ENCODE results near the gene TMEM161A. TPM values are rescaled to one million over a fixed set of nuclear protein-coding genes. Genes with fewer than 3 reads are reported as not detected.

Gene TMEM161A
- total and polyA plus RNA-seq, 9 of the 15 experiments (the other 6 are each of a cell fraction or from before 2014, with no cell fraction given): 0.63 to 92.3 (median 38.9) TPM

DNA sequence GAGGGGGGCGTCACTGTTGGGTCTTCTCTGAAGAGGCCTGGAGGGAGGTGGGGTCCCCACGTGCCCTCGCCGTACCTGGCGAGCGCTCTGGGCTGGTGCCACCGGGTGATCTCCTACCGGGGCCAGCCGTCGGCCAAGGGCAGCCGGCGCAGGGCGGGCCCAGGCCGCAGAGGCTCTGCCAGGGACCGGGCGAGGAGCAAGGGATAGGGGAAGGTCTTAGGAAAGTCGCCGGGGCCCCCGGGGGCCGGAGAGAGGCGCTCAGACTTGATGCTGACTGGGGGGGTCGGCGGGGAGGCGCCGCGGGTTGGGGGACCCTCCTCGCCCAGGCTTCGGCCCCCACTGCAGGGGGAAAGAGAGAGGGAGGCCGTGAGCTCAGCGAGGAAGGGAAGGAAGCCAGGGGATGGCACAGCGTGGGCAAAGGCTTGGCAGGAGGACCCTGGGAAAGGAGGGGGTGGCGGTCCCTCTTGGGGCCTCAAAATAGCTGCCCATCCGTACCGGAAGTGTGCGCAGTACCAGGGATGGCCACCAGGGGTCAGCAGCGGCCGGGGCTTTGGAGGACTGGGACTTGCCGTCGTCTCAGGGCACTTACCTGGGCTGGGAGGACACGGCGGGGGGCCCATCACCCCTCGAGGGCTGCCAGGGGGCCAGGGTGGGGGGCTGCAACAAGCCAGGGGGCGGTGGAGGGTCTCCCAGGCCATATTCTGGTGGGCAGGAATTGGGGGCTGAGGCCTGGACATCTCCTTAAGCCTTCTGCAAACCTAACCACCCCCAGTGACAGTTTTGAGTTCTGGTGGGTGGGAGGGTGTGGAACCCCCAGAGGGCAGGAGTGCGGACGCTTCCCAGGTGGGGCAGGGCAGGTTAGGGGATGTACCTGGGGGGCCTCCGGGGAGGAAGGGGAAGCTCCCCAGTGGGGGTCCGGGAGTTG, 7.7 kb upstream of the TMEM161A start (continued):
- TF ChIP-seq FOXK2 (conservative IDR thresholded peaks at IDR 0.05 in 1 of 2, IDR thresholded peaks at IDR 0.05 in 1 of 2; ENCODE audit: low read depth in 2 of 2) (no peak), ARID2 (IDR thresholded peaks at IDR 0.05) (peak; percentile 67; the same call in 1 of the 2 replicates), CBX3 (IDR thresholded peaks at IDR 0.05; ENCODE audit: borderline replicate concordance in 1 of 2, low read length in 2 of 2) (no peak), SMC3 (conservative IDR thresholded peaks at IDR 0.05; ENCODE audit: insufficient read depth, low read depth, low read length) (peak; percentile 88), SMARCA4 (IDR thresholded peaks at IDR 0.05) (no peak), FOXA3 (CRISPR knock-in tag; conservative IDR thresholded peaks at IDR 0.05 in 1 of 2, IDR thresholded peaks at IDR 0.05 in 1 of 2) (no peak), BDP1 (IDR thresholded peaks at IDR 0.05; ENCODE audit: insufficient read depth, insufficient read length) (no peak), ETV5 (CRISPR knock-in tag; IDR thresholded peaks at IDR 0.05; ENCODE audit: low read depth) (peak; percentile 98), ZNF830 (CRISPR knock-in tag; IDR thresholded peaks at IDR 0.05) (no peak), YY1 (IDR thresholded peaks at IDR 0.05; ENCODE audit: borderline replicate concordance in 1 of 3, control insufficient read depth in 1 of 3, extremely low read depth in 1 of 3, insufficient read depth in 3 of 3, insufficient read length in 1 of 3, insufficient replicate concordance in 2 of 3, low read depth in 1 of 3, low read length in 2 of 3) (peak in 1 of 3 experiments; percentile 35), STAG1 (CRISPR knock-in tag; IDR thresholded peaks at IDR 0.05; ENCODE audit: borderline replicate concordance) (peak; percentile 90; the same call in 1 of the 2 replicates), TBP (optimal IDR thresholded peaks at IDR 0.05; ENCODE audit: low read depth, low read length) (no peak), ZC3H11A (IDR thresholded peaks at IDR 0.05; ENCODE audit: low read depth, low read length) (no peak), TEAD2 (tag; IDR thresholded peaks at IDR 0.05) (no peak)
- TF ChIP-seq, protein P1, sequence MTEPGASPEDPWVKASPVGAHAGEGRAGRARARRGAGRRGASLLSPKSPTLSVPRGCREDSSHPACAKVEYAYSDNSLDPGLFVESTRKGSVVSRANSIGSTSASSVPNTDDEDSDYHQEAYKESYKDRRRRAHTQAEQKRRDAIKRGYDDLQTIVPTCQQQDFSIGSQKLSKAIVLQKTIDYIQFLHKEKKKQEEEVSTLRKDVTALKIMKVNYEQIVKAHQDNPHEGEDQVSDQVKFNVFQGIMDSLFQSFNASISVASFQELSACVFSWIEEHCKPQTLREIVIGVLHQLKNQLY (CRISPR knock-in tag; conservative IDR thresholded peaks at IDR 0.05): no peak
- TF ChIP-seq, protein P2, sequence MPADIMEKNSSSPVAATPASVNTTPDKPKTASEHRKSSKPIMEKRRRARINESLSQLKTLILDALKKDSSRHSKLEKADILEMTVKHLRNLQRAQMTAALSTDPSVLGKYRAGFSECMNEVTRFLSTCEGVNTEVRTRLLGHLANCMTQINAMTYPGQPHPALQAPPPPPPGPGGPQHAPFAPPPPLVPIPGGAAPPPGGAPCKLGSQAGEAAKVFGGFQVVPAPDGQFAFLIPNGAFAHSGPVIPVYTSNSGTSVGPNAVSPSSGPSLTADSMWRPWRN (IDR thresholded peaks at IDR 0.05; ENCODE audit: low read depth): no peak
- TF ChIP-seq, protein P3, sequence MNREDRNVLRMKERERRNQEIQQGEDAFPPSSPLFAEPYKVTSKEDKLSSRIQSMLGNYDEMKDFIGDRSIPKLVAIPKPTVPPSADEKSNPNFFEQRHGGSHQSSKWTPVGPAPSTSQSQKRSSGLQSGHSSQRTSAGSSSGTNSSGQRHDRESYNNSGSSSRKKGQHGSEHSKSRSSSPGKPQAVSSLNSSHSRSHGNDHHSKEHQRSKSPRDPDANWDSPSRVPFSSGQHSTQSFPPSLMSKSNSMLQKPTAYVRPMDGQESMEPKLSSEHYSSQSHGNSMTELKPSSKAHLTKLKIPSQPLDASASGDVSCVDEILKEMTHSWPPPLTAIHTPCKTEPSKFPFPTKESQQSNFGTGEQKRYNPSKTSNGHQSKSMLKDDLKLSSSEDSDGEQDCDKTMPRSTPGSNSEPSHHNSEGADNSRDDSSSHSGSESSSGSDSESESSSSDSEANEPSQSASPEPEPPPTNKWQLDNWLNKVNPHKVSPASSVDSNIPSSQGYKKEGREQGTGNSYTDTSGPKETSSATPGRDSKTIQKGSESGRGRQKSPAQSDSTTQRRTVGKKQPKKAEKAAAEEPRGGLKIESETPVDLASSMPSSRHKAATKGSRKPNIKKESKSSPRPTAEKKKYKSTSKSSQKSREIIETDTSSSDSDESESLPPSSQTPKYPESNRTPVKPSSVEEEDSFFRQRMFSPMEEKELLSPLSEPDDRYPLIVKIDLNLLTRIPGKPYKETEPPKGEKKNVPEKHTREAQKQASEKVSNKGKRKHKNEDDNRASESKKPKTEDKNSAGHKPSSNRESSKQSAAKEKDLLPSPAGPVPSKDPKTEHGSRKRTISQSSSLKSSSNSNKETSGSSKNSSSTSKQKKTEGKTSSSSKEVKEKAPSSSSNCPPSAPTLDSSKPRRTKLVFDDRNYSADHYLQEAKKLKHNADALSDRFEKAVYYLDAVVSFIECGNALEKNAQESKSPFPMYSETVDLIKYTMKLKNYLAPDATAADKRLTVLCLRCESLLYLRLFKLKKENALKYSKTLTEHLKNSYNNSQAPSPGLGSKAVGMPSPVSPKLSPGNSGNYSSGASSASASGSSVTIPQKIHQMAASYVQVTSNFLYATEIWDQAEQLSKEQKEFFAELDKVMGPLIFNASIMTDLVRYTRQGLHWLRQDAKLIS (CRISPR knock-in tag; IDR thresholded peaks at IDR 0.05): no peak
- TF ChIP-seq, protein P4, sequence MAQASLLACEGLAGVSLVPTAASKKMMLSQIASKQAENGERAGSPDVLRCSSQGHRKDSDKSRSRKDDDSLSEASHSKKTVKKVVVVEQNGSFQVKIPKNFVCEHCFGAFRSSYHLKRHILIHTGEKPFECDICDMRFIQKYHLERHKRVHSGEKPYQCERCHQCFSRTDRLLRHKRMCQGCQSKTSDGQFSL (CRISPR knock-in tag; IDR thresholded peaks at IDR 0.05): no peak
- TF ChIP-seq, protein P4 (tag; IDR thresholded peaks at IDR 0.05): no peak
